GM18520 (cell line): Measurements from ENCODE around the gene PVR.

Experiments
- ATAC-seq: cut with Tn5 transposase; IDR thresholded peaks from one replicate; pipeline ENCODE4 v1.9.1; 2021; ENCODE audit not compliant: unreplicated experiment

The PVR gene

GRCh38 chr19:44642377-44642776 lies 1.3 kb upstream of the PVR start:
- no peak for ATAC-seq

GRCh38 chr19:44644402-44645016 lies 799 bp downstream of the PVR start:
- ATAC-seq = no peak

DNA sequence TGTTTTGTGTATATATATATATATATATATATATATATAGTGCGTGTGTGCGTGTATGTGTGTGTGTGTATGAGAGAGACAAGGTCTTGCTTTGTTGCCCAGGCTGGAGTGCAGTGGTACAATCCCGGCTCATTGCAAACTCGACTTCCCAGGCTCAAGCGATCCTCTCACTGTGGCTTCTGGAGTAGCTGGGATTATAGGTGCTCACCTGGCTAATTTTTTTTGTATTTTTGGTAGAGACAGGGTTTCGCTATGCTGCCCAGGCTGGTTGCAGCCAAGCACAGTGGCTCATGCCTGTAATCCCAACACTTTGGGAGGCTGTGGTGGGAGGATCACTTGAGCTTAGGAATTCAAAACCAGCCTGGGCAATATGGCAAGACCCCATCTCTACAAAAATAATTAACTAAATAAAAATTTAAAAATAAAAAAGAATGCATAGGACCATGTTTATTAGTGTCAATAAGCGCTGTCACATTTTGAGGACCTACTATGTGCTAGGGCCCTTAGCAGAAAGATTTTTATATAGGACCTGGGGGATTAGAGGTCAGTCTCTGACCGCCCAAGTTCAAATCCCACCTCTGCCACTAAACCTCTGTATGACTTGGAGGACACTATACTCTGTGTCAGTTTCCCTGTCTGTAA lies 1.8 kb downstream of the PVR start:
- no peak for ATAC-seq

DNA sequence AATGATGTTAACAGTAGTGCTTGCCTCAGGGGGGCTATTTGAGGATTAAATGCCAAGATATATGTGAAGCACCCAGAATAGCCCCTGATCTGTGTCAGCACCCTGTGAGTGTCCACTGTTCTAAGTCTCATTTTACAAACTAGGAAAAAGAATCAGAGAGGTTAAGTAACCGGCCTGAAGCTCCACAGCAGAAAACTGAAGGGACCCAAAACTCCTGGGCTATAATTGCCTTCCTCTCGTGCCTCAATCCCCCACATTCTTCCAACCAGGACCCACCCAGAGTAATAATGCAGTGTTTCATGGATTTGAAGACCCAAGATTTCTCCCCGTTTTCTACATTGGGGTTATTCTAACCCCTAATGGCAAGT lies 2.3 kb downstream of the PVR start:
- no peak for ATAC-seq

DNA sequence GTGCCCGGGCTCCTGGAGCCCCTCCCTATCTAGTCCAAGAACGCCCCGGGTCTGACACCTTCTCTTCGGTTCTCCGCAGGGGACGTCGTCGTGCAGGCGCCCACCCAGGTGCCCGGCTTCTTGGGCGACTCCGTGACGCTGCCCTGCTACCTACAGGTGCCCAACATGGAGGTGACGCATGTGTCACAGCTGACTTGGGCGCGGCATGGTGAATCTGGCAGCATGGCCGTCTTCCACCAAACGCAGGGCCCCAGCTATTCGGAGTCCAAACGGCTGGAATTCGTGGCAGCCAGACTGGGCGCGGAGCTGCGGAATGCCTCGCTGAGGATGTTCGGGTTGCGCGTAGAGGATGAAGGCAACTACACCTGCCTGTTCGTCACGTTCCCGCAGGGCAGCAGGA lies 3.4 kb downstream of the PVR start:
- no peak for ATAC-seq

DNA sequence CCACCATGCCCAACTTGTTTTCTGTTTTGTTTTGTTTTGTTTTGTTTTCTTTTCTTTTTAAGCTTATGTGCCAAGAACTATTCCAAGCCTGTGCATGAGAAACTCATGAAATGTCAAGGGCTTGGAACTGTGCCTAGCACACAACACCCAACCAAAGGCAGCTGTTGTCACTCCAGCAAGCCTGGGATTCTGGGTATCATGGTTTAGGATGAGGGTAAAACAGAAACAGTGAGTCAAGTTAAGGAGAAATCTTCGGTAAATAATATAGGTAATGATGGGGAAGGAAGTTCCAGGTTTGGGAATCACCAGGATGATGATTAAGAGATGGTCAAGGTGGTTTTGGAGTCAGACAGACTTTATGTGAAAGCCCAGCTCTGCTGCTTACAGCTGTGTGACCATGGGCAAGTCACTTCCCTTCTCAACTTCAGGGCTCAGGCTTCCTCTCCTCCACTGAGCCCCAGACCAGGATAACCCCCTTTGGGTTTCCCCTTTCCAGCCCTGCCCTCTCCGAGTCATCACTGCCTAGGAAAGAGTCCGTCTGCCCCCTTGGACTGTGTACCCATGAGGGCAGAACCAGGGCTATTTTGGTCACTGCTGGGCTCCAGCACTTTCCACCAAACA lies 5.0 kb downstream of the PVR start:
- ATAC-seq = no peak

DNA sequence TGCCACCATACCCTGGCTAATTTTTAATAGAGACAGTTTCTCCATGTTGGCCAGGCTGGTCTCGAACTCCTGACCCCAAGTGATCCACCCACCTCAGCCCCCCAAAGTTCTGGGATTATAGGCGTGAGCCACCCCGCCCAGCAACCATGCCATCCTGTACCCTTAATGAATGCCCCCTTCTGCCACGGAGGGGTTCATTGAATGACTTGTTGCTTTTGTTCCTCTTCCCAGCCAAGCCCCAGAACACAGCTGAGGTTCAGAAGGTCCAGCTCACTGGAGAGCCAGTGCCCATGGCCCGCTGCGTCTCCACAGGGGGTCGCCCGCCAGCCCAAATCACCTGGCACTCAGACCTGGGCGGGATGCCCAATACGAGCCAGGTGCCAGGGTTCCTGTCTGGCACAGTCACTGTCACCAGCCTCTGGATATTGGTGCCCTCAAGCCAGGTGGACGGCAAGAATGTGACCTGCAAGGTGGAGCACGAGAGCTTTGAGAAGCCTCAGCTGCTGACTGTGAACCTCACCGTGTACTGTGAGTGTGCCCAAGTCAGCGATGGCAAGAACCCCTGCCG lies 6.0 kb downstream of the PVR start:
- ATAC-seq = no peak

DNA sequence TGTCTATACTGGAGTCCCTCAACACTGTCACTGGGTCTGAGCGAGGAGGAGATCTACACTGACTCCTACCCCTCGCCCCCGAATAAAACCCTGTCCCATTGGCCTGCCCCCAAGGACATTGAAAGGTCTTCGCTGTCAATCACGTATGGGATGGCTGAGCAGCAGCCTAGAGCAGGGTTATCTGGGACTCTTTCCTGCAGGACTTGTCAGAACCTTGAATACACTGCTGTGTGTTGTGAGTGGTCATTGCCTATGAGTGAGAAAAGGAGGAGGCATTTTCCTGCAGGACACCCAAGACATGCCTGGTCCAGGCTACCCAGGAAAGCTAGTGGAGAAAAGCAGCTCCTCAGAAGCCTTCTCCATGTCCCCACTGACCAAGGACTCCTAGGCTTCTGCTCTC lies 9.6 kb downstream of the PVR start:
- no peak for ATAC-seq

GRCh38 chr19:44653977-44654774 lies 10.5 kb downstream of the PVR start:
- ATAC-seq = peak; percentile 84

DNA sequence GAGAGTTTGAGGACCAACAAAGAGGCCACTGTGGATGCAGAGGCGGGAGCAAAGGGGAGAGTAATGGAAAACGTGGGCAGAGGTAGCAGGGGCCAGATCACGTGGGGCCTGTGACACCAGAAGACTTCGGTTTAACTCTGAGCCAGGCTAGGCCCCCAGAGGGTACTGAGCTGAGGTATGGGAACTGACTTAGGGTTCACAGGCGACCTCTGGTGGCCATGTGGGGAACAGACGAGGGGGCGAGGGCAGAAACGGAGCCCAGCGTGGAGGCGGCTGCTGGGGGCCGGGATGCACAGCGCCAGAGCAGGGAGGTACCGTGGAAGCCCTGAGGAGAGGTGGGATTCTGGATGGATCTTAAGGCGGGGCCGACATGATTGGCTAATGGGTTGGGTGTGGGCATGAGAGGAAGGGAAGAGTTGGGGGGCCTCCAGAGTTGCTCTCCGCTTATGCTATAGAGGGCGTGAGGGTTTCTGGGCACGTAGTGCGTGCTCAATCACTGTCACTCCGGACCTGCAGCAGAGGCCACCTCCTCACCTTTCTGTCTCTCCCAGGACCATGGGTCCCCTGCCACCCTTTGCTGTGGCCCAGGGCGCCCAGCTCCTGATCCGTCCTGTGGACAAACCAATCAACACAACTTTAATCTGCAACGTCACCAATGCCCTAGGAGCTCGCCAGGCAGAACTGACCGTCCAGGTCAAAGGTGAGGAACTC lies 13.7 kb downstream of the PVR start:
- ATAC-seq = no peak

GRCh38 chr19:44658069-44658733 lies 14.5 kb downstream of the PVR start:
- ATAC-seq = no peak

DNA sequence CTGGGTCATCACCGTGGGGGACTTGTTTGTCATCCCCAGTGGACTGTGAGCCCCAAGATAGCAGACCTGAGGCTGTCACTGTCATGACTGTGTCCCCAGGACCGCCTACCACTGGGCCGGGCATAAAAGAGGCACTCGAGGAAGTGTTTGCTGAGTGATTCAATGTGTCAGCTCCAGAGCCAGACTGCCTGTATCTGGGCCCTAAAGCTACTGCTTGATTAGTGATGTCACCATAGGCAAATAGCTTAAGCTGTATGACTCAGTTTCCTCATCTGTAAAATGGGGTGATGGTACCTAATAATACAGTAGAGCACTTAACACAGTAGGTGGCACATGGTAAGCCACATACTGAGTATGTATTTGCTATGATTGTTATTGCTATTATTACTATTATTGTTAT lies 16.4 kb downstream of the PVR start:
- ATAC-seq = no peak

GRCh38 chr19:44661205-44661604 lies 17.5 kb downstream of the PVR start:
- no peak for ATAC-seq

- ATAC-seq = no peak
Measured at GRCh38 chr19:44661904-44662303, 18.2 kb downstream of the PVR start.

GRCh38 chr19:44662691-44663385 lies 19.1 kb downstream of the PVR start:
- no peak for ATAC-seq

DNA sequence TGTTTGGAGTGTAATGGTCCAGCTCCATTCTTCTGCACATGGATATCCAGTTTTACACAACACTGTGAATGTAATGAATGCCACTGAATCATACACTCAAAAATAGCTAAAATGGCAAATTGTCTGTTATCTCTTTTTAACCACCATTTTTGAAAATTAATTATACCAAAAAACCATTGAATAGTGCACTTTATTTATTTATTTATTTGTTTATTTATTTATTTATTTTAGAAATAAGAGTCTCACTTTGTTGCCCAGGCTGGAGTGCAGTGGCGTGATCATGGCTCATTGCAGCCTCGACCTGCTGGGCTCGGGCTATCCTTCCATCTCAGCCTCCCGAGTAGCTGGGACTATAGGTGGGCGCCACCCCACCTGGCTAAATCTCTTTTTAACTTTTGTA lies 20.3 kb downstream of the PVR start:
- no peak for ATAC-seq

DNA sequence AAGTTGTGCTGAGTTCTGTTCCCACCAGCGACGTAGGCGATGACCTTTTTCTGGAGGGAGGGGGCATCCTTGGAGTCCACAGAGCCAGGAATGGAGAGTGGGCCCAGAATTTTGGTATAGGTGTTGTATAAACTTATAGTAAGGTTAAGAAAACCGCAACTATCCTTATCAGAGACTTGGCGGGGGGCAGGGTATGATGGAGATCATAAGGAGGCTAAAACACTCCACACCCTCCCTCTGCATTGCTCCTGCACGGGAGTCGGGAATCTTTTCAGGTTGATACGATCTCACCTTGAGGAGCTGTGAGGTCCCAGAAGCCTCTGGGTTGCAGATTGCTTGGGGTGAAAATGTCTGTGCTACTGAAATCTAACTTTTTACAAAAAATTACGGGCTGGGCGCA lies 21.3 kb downstream of the PVR start:
- ATAC-seq = no peak

DNA sequence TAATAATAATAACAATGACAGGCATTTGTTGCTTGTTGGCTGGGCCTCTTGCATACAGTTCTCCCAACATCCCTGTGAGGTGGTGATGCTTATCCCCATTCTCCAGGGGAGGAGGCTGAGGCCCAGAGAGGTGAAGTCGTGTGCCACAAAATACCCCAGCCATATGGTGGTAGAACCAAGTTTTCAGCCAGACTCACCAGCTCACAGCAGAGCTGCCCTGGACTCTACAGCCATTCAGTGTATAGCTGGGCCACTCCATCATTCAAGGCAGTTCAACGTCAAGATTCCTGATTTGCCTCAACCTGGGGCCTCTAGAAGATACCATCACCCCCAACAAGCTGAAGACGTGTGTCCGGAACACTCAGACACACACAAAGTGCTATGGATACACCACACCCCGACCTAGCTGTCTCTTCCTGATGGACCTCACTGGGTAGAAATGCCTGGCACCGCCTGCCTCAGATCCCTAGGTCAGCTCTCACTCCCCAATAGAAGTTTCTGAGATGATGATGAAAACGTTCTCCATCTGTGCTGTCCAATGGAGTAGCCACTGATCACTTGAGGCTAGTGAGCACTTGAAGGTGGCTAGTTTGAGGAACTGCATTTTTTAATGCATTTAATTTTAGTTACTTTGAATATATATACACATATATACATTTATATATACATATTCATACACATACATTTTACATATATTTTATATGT lies 23.3 kb downstream of the PVR start:
- no peak for ATAC-seq
